Common myeloid progenitor, CD34-positive (primary cell): ENCODE results near the gene LY6G5B.
A peak's percentile ranks its signal among the peaks of the same experiment; 100 is the strongest.

ENCODE experiments used
- CTCF ChIA-PET: fragments of 350-600 bp; sonication (Branson Sonifier 250); formaldehyde crosslinking; loops from one replicate; lab custom pipeline; 2021; ENCODE audit warnings: antibody characterized with exemption; lab: Charles Lee
- POLR2A ChIA-PET: fragments of 350-600 bp; sonication (Branson Sonifier 250); formaldehyde crosslinking; loops from one replicate; lab custom pipeline; 2021; ENCODE audit warnings: antibody characterized with exemption; lab: Charles Lee
- DNase-seq, 3 donors: peaks; one replicate each; pipeline versions ENCODE4 v3.0.0 to v3.0.0-alpha.2; 2013
- H3K27ac ChIP-seq, 2 experiments: 1 replicate in 1 of 2; 2 replicates in 1 of 2; pipeline ENCODE4 v1.7.0; 2013; ENCODE audit warnings: inconsistent platforms in 2 of 2, low read length in 2 of 2, mild to moderate bottlenecking in 2 of 2, low read depth in 1 of 2, moderate library complexity in 1 of 2; ENCODE audit not compliant: severe bottlenecking in 2 of 2, insufficient read depth in 1 of 2, poor library complexity in 1 of 2
- H3K27me3 ChIP-seq, 5 experiments: replicated peaks in 2 of 5; 1 replicate in 3 of 5; 2 replicates in 2 of 5; pipeline versions ENCODE4 v1.6.1 to v1.7.0; 2013; ENCODE audit warnings: low read length in 4 of 5, mild to moderate bottlenecking in 2 of 5, moderate library complexity in 2 of 5, inconsistent platforms in 1 of 5; ENCODE audit not compliant: insufficient read depth in 5 of 5, control insufficient read depth in 4 of 5
- H3K36me3 ChIP-seq, 4 experiments: 1 replicate in 2 of 4; 2 replicates in 2 of 4; pipeline versions ENCODE4 v1.6.1 to v1.7.0; 2013; ENCODE audit warnings: low read length in 3 of 4, control low read depth in 1 of 4, mild to moderate bottlenecking in 1 of 4; ENCODE audit not compliant: control insufficient read depth in 4 of 4, insufficient read depth in 4 of 4
- H3K4me1 ChIP-seq, 4 experiments: 1 replicate in 3 of 4; 2 replicates in 1 of 4; pipeline versions ENCODE4 v1.6.1 to v1.7.1; 2013; ENCODE audit warnings: low read length in 3 of 4, mild to moderate bottlenecking in 3 of 4, control low read depth in 1 of 4, inconsistent platforms in 1 of 4, moderate library complexity in 1 of 4; ENCODE audit not compliant: control insufficient read depth in 4 of 4, insufficient read depth in 4 of 4; ENCODE audit errors: control extremely low read depth in 1 of 4
- H3K4me3 ChIP-seq, 7 experiments: 1 replicate in 4 of 7; 2 replicates in 3 of 7; pipeline versions ENCODE4 v1.5.1 to v1.7.0; 2013; ENCODE audit warnings: mild to moderate bottlenecking in 7 of 7, low read length in 6 of 7, moderate library complexity in 6 of 7, inconsistent platforms in 2 of 7, low read depth in 2 of 7, control low read depth in 1 of 7; ENCODE audit not compliant: insufficient read depth in 4 of 7, control insufficient read depth in 1 of 7; ENCODE audit errors: extremely low read depth in 1 of 7
- H3K9me3 ChIP-seq, 5 experiments: 1 replicate in 4 of 5; 2 replicates in 1 of 5; pipeline versions ENCODE4 v1.6.1 to v1.7.1; 2013; ENCODE audit warnings: low read length in 4 of 5, mild to moderate bottlenecking in 2 of 5, inconsistent platforms in 1 of 5, low read depth in 1 of 5, moderate library complexity in 1 of 5; ENCODE audit not compliant: control insufficient read depth in 4 of 5, insufficient read depth in 2 of 5; ENCODE audit errors: control extremely low read depth in 1 of 5
- WGBS: methylation state at CpG from one replicate; pipeline ENCODE4 v1.1.5; 2013; ENCODE audit not compliant: insufficient coverage; 5-methylcytosine and 5-hydroxymethylcytosine counted together

LY6G5B gene

GRCh38 chr6:31683591-31683990 is 13.8 kb downstream of the LY6G5B start:
- ChIA-PET POLR2A (no interaction called here), CTCF (interaction anchor here (1.3 to 7.8 kb wide), 3 partner anchors 17 to 43 kb away, joined by 3 to 51 read pairs (median 6); partner anchors contain the start of gene ABHD16A)
- peak overlapping the region in 3 of 7 experiments; percentile 42 to 63 (median 46) for H3K4me3 ChIP-seq
- WGBS, result 98% methylated on average over 12 of the region's 13 CpGs
- H3K4me1 ChIP-seq, result peaks cover 0 to 38% (median 32%) of the 10 kb centered on the region in 4 experiments
- H3K27me3 ChIP-seq, result no peaks in the 10 kb centered on the region
- DNase-seq, result no peak
- no peaks in the 10 kb centered on the region for H3K9me3 ChIP-seq
- H3K27ac ChIP-seq, result no peak overlapping the region
- peaks cover 0 to 38% (median 38%) of the 10 kb centered on the region in 4 experiments for H3K36me3 ChIP-seq

GRCh38 chr6:31686483-31686882 is 16.7 kb downstream of the LY6G5B start:
- H3K36me3 ChIP-seq, result peaks cover 12 to 67% (median 62%) of the 10 kb centered on the region in 4 experiments
- H3K4me1 ChIP-seq, result peaks cover 0 to 14% (median 7%) of the 10 kb centered on the region in 4 experiments
- CTCF ChIA-PET, result interaction anchor here (0.8 to 7.8 kb wide), 4 partner anchors 14 to 135 kb away, joined by 3 to 51 read pairs (median 4); partner anchors contain the start of gene ABHD16A
- no peaks in the 10 kb centered on the region for H3K27me3 ChIP-seq
- POLR2A ChIA-PET, result no interaction called here
- H3K9me3 ChIP-seq, result no peaks in the 10 kb centered on the region
- no peak for DNase-seq
- peak overlapping the region in 1 of 2 experiments; percentile 7 for H3K27ac ChIP-seq
- WGBS, result 86% methylated on average over 4 of the region's 5 CpGs
- no peak overlapping the region for H3K4me3 ChIP-seq

GRCh38 chr6:31687321-31687720 is 17.5 kb downstream of the LY6G5B start:
- Histone ChIP-seq H3K4me3 (no peak overlapping the region), H3K36me3 (peaks cover 12 to 74% (median 68%) of the 10 kb centered on the region in 4 experiments), H3K27me3 (no peaks in the 10 kb centered on the region), H3K9me3 (no peaks in the 10 kb centered on the region), H3K27ac (no peak overlapping the region), H3K4me1 (peaks cover 0 to 11% (median 3%) of the 10 kb centered on the region in 4 experiments)
- no peak for DNase-seq
- CTCF ChIA-PET, result interaction anchor here (1.3 to 7.8 kb wide), 3 partner anchors 13 to 43 kb away, joined by 3 to 51 read pairs (median 4); partner anchors contain the start of gene ABHD16A
- POLR2A ChIA-PET, result interaction anchor here (1.0 kb wide), 1 partner anchor 16 kb away, joined by 3 read pairs; the partner anchor contains the start of gene ABHD16A
- WGBS, result 87% methylated on average over 4 of the region's 8 CpGs

- H3K4me3 ChIP-seq, result no peak overlapping the region
- POLR2A ChIA-PET, result interaction anchor here (1.0 kb wide), 1 partner anchor 15 kb away, joined by 3 read pairs; the partner anchor contains the start of gene ABHD16A
- H3K27me3 ChIP-seq, result no peaks in the 10 kb centered on the region
- CTCF ChIA-PET, result interaction anchor here (7.8 kb wide), 1 partner anchor 13 kb away, joined by 51 read pairs; the partner anchor contains the start of gene ABHD16A
- peak overlapping the region in 1 of 2 experiments; percentile 12 for H3K27ac ChIP-seq
- DNase-seq, result no peak
- H3K36me3 ChIP-seq, result peaks cover 12 to 81% (median 74%) of the 10 kb centered on the region in 4 experiments
- no peaks in the 10 kb centered on the region for H3K9me3 ChIP-seq
- peaks cover 0 to 5% (median 1%) of the 10 kb centered on the region in 4 experiments for H3K4me1 ChIP-seq
- 98% methylated on average over 10 of the region's 14 CpGs for WGBS
Measured at GRCh38 chr6:31687860-31688693, 18.3 kb downstream of the LY6G5B start.

- H3K36me3 ChIP-seq, result peaks cover 12 to 93% (median 77%) of the 10 kb centered on the region in 4 experiments
- no peaks in the 10 kb centered on the region for H3K9me3 ChIP-seq
- 98% methylated on average over 6 of the region's 11 CpGs for WGBS
- no peak overlapping the region for H3K4me3 ChIP-seq
- peak overlapping the region in 1 of 2 experiments; percentile 77 for H3K27ac ChIP-seq
- ChIA-PET POLR2A (no interaction called here), CTCF (interaction anchor here (0.9 to 7.8 kb wide), 12 partner anchors 10 to 145 kb away, joined by 3 to 51 read pairs (median 4); partner anchors contain the start of genes ABHD16A, C6orf47, LY6G5B and LY6G6C)
- no peaks in the 10 kb centered on the region for H3K4me1 ChIP-seq
- no peaks in the 10 kb centered on the region for H3K27me3 ChIP-seq
- peak in 1 of 3 donors; percentile 17 for DNase-seq
Measured at GRCh38 chr6:31689249-31690110, 19.7 kb downstream of the LY6G5B start.

GRCh38 chr6:31690231-31691077 is 20.7 kb downstream of the LY6G5B start:
- H3K36me3 ChIP-seq, result peaks cover 12 to 96% (median 80%) of the 10 kb centered on the region in 4 experiments
- POLR2A ChIA-PET, result interaction anchor here (1.2 kb wide), 1 partner anchor 9 kb away, joined by 3 read pairs; the partner anchor contains the start of gene LY6G5C
- H3K4me3 ChIP-seq, result no peak overlapping the region
- H3K9me3 ChIP-seq, result no peaks in the 10 kb centered on the region
- no peaks in the 10 kb centered on the region for H3K27me3 ChIP-seq
- no peak for DNase-seq
- CTCF ChIA-PET, result interaction anchor here (0.8 to 7.8 kb wide), 17 partner anchors 9 to 146 kb away, joined by 3 to 51 read pairs (median 4); partner anchors contain the start of genes ABHD16A, LY6G5B, LY6G5C and LY6G6C
- no peaks in the 10 kb centered on the region for H3K4me1 ChIP-seq
- H3K27ac ChIP-seq, result peak overlapping the region in 1 of 2 experiments; percentile 77
- WGBS, result 95% methylated on average over 4 of the region's 10 CpGs
